NOMO-1 treated with dmso at 0.1 percent for 144 hours (cell line): ENCODE data around the gene BMP10.

ENCODE experiments used
- DNase-seq: peaks from one replicate; lab custom pipeline; 2025; ENCODE audit not compliant: unreplicated experiment; lab: John Stamatoyannopoulos, UW

The BMP10 gene

GRCh38 chr2:68853915-68854314 lies 17.3 kb downstream of the BMP10 start:
- DNase-seq: no peak

GRCh38 chr2:68853035-68853434 lies 18.2 kb downstream of the BMP10 start:
- DNase-seq: no peak

GRCh38 chr2:68850524-68850923 lies 20.7 kb downstream of the BMP10 start:
- no peak for DNase-seq

- DNase-seq: no peak
Measured at GRCh38 chr2:68849579-68850030, 21.6 kb downstream of the BMP10 start.

DNA sequence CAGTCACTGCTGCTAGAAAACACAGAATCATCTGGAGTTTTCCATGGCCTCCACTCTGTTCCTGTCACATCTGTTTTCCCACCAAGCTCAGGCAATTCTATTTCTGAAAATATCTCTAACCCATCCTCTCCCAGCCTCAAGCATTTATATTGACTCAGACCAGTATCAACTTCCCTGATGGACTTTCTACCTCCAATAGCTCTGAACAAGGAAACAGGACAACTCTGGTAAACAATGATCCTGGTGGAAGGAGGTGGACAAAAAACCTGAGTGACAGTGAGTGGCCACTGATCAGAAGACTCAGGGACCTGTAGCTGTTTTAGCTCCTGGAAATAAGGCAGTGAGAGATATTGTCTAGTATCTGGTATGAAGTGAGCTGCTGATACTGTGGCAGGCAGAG lies 23.4 kb downstream of the BMP10 start:
- DNase-seq: no peak

DNA sequence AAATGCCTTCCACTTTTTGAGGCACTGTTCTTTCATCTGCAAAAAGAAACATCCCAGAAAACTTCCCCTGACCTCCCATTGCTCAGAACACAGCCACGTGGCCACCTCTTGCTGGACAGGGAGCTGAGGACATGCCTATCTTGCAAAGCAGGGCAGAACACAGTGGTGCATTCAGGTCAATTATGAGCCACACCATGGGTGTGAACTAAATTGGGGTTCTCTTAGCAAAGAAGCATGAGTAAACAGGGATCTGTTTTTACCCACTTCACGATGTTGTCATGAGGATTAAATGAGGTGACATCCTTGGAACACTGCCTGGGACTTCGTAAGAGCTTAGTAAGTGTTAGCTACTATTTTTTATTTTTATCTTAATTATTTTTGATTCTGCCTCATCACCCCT lies 25.1 kb downstream of the BMP10 start:
- DNase-seq: no peak

GRCh38 chr2:68845043-68845442 lies 26.2 kb downstream of the BMP10 start:
- no peak for DNase-seq

DNA sequence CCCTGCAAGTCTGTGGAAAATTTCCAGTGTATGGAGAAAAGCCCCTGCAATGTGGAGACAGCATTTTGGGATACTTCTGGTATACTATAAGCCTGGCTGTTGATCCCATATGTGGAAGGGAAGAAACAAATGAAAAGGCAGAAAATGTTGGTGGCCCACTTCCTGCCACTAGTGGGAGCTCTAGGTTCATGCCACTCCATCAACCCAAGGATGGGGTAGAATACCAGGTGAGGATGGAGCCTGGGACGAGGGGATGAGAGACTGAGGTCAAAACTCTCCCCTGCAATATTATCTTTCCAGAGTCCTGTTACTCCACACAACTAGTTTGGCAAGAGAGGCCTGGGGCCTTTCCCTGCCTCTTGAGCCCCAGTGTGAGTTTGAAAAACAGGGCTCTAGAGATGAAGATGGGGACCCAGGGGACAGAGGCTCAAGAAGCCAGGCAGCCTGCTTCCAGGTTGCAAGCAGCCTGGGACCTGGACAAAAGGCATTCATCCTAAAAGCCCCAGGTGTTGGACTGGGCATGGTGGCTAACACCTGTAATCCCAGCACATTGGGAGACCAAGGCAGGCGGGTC lies 31.9 kb downstream of the BMP10 start:
- DNase-seq: no peak

DNA sequence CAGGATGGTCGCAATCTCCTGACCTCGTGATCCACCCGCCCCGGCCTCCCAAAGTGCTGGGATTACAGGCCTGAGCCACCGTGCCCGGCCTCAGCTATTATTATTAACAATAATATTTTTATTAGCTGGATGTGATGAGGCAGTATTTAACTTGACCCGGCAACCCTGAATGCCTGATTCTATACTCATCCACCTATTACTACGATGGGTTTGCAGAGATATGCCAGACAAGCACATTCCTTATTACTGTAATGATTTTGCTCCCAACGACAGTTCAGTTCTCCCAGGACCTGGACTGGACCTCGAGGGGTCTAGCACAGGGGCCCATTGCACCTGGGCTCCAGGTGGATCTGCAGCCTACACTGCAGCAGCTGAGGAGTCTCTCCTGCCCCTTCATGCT lies 32.6 kb downstream of the BMP10 start:
- DNase-seq: no peak

DNA sequence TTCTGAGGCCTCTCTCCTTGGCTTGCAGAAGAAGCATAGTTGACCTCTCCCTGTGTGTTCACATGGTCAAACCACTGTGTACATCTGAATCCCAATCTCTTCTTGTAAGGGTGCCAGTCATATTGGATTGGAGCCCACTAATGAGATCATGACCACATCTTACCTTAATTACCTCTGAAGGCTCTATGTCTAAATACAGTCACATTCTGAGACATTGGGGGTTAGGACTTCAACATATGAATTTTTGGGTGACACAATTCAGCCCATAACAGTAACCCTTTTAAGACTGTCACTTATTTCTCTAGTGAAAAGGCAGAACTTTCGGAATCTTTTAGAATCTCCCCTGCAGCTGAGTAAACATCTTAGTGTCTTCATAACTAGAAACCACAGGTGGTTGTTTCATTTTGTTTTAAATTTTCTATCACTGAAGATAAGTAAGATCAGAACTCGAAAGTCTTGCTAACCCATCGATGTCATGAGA lies 33.3 kb downstream of the BMP10 start:
- DNase-seq: no peak

DNA sequence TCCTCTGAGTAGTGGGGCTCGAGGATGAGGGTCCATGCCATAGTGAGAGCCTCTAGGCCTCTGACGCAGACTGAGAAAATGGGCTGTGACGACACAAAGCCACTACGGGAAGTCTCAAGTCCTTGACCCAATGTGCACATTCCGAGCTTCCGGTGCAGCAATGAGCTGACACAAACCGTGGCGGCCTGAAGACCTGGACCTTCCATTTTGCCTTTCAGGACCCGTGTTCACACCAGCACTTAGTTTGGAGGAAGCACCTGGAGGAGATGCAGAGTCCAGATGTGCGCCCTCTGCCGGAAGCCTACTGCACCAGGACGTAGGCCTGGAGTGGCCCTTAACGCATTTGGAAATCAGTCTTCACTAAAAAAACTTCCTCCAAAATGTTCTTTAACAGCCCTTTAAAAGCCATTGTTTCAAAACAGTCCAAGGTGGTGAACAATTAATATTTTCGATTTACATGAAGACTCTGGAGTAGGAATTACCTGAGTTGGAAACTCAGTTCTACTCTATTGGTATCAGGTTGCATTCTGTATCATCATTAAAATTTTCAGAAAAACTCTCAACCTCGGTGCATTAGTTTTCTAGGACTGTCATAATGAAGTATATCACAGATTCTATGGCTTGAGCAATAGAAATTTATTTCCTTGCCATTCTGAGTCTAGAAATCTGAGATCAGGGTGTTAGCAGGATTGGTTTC lies 33.9 kb downstream of the BMP10 start:
- peak; percentile 39 for DNase-seq

DNA sequence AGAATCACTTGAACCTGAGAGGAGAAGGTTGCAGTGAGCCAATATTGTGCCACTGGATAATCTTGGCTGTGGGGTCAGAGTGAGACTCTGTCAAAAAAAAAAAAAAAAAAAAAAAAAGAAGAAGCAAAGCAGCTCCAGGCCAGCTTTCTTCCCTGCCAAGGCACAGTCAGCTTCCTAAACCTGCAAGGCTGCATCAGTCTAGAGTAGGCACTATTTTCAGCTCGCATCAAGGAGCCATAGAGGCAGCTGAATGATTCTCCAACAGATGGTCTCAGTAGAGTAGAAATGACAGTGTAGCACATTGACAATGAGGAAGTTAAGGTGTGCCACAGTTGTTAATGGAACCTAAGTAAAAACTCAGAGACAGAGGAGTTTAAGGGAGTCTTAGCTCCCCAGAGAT lies 35.6 kb downstream of the BMP10 start:
- DNase-seq: peak; percentile 50

- DNase-seq: peak; percentile 77
Measured at GRCh38 chr2:68834737-68835376, 36.3 kb downstream of the BMP10 start.

- no peak for DNase-seq
Measured at GRCh38 chr2:68833162-68833561, 38.0 kb downstream of the BMP10 start.

GRCh38 chr2:68832233-68832869 lies 38.8 kb downstream of the BMP10 start:
- DNase-seq: peak; percentile 64

DNA sequence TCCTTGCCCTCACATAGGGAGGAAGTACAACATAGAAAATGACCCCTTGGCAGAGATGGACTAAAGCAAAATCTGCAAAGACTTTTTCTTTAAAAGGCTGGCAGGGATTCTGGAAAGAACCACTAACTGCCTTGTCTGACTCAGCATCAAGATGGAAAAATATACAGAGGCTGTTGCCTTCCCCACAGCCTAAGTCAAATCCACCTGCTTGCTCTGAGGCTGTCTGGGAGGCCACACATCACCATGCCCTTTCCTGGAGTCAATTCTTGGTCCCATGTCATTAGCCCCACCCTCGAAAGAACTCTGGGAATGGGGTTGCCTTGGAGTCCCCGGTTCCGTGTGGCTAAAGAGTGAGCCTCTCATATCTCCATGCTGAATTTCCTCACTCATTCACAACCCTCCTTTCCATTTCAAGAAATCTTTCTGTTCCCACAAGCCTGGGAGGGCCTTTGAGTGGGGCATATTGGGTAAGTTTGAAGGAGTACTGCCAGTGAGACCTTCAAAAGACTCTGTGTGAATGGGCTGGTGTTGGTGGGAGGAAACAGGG lies 39.4 kb downstream of the BMP10 start:
- DNase-seq: no peak

DNA sequence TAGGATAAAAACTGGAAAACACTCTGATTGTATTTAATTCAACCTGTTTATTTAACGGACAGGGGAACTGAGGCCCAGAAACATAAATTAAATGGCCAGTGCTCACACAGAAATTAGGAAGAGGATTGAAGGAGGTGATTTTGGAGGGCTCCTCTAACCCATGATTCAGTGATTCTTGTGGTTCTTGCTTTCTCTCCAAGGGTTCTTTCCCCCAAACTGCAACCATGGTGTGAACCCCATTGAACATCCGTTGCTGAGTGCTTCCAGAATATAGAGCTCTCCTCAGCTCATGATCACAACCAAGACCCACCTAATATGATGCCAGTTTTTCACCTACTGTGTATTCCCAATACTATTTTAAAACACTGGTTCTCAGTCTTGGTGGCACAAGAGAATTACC lies 41.4 kb downstream of the BMP10 start:
- no peak for DNase-seq

GRCh38 chr2:68828887-68829708 lies 42.1 kb downstream of the BMP10 start:
- peak; percentile 93 for DNase-seq

GRCh38 chr2:68827666-68828065 lies 43.5 kb downstream of the BMP10 start:
- DNase-seq: no peak

- no peak for DNase-seq
Measured at GRCh38 chr2:68825866-68826265, 45.3 kb downstream of the BMP10 start.

GRCh38 chr2:68824831-68825230 lies 46.4 kb downstream of the BMP10 start:
- DNase-seq: no peak
